K562 (cell line): Measurements from ENCODE around the gene TMCC2. TPM values are rescaled to one million over a fixed set of nuclear protein-coding genes. Genes with fewer than 3 reads are reported as not detected.

Experiments used
- ATAC-seq: fragments of 200-7000 bp; cut with Tn5 transposase; 3 replicates; pipeline ENCODE4 v1.9.1; 2020; ENCODE audit warnings: moderate library complexity
- BruUV-seq: library from RNA; stranded (reverse); fragments of 400-500 nt; replicated peaks from 2 replicates; lab custom pipeline; 2021; lab: Mats Ljungman, UMichigan
- CTCF ChIA-PET: fragments of 300-600 bp; formaldehyde crosslinking; extraction: SDS; loops from one replicate; lab custom pipeline; 2021; ENCODE audit warnings: low intra/inter-chr PET ratio; lab: Yijun Ruan, JAX
- POLR2A ChIA-PET: fragments of 300-600, 350-650 bp; sonication (Branson Sonifier 250); formaldehyde crosslinking; extraction: SDS; loops from one replicate; lab custom pipeline; 2021; ENCODE audit warnings: antibody characterized with exemption, inconsistent platforms; lab: Yijun Ruan, JAX
- DNase-seq, 4 experiments: peaks; one replicate each; pipeline versions ENCODE4 v3.0.0 to v3.0.0-alpha.2; 2011 to 2018; ENCODE audit warnings: low spot score in 3 of 4, mixed read lengths in 3 of 4; ENCODE audit errors: extremely low read depth in 1 of 4
- FAIRE-seq: peaks from 2 replicates; lab custom pipeline; 2011; peaks lifted over from hg19 to GRCh38; lab: Jason Lieb, UNC
- H2AFZ ChIP-seq: 2 replicates; pipeline ENCODE4 v1.6.0; 2011; ENCODE audit warnings: low read depth, low read length, control low read depth, inconsistent platforms
- H3K27ac ChIP-seq: fragments of 200-600 bp; 3 replicates; pipeline ENCODE4 v1.8.0; 2011; ENCODE audit warnings: low read depth, mild to moderate bottlenecking, control low read depth, inconsistent platforms, low read length, moderate library complexity, mixed read lengths; ENCODE audit errors: extremely low read depth
- H3K27me3 ChIP-seq, 2 experiments: fragments of 300-600 bp in 1 of 2; 2 replicates in 1 of 2; 3 replicates in 1 of 2; pipeline versions ENCODE4 v1.6.0 to v1.8.0; 2011; ENCODE audit warnings: inconsistent platforms in 2 of 2, low read length in 2 of 2, mild to moderate bottlenecking in 1 of 2, mixed read lengths in 1 of 2, moderate library complexity in 1 of 2; ENCODE audit not compliant: control insufficient read depth in 2 of 2, insufficient read depth in 2 of 2
- H3K36me3 ChIP-seq: fragments of 300-600 bp; 3 replicates; pipeline ENCODE4 v1.8.0; 2011; ENCODE audit warnings: mild to moderate bottlenecking, low read length, inconsistent platforms; ENCODE audit not compliant: control insufficient read depth, insufficient read depth
- H3K4me1 ChIP-seq, 2 experiments: fragments of 200-600 bp in 1 of 2; replicated peaks in 1 of 2; 2 replicates in 1 of 2; 3 replicates in 1 of 2; pipeline versions ENCODE4 v1.5.1 to v1.8.0; 2011; ENCODE audit warnings: inconsistent platforms in 2 of 2, low read length in 2 of 2, mild to moderate bottlenecking in 1 of 2, mixed read lengths in 1 of 2, moderate library complexity in 1 of 2; ENCODE audit not compliant: control insufficient read depth in 2 of 2, insufficient read depth in 2 of 2
- H3K4me2 ChIP-seq: 2 replicates; pipeline ENCODE4 v1.6.1; 2011; ENCODE audit warnings: low read length, control low read depth, inconsistent platforms, mixed read lengths; ENCODE audit not compliant: insufficient read depth
- H3K4me3 ChIP-seq: fragments of 200-600 bp; sonication (generic), shearing (Covaris generic); 2 replicates; pipeline ENCODE4 v1.5.1; 2016; ENCODE audit warnings: control low read depth, inconsistent platforms
- H3K79me2 ChIP-seq: fragments of 200-600 bp; 3 replicates; pipeline ENCODE4 v1.8.0; 2011; ENCODE audit warnings: low read length, inconsistent platforms; ENCODE audit not compliant: control insufficient read depth, insufficient read depth
- H3K9ac ChIP-seq, 2 experiments: 2 replicates each; pipeline versions ENCODE4 v1.6.0 to v1.6.1; 2011; ENCODE audit warnings: low read depth in 2 of 2, low read length in 2 of 2, control low read depth in 1 of 2, inconsistent platforms in 1 of 2, mild to moderate bottlenecking in 1 of 2, mixed read lengths in 1 of 2; ENCODE audit not compliant: insufficient read depth in 1 of 2
- H3K9me1 ChIP-seq: one replicate; pipeline ENCODE4 v1.6.0; 2011; ENCODE audit warnings: inconsistent platforms, mild to moderate bottlenecking, low read length, moderate library complexity; ENCODE audit not compliant: control insufficient read depth, insufficient read depth
- H3K9me3 ChIP-seq: replicated peaks from 2 replicates; pipeline ENCODE4 v1.5.1; 2011; ENCODE audit warnings: low read depth, low read length, inconsistent platforms; ENCODE audit not compliant: control insufficient read depth, insufficient read depth
- H4K20me1 ChIP-seq: replicated peaks from 2 replicates; pipeline ENCODE4 v1.6.1; 2011; ENCODE audit warnings: low read length, inconsistent platforms, mixed read lengths; ENCODE audit not compliant: control insufficient read depth, insufficient read depth
- BRD4 ChIP-seq: fragments of 200-600 bp; sonication (generic); IDR thresholded peaks from 2 replicates; pipeline ENCODE4 v1.6.1; 2017; ENCODE audit warnings: inconsistent platforms
- CREB5 ChIP-seq: fragments of 250-450 bp; sonication (Bioruptor Pico); IDR thresholded peaks from 2 replicates; pipeline ENCODE4 v1.5.0; 2020; ENCODE audit warnings: mild to moderate bottlenecking
- GABPB2 ChIP-seq: fragments of 250-450 bp; sonication (Bioruptor Pico); conservative IDR thresholded peaks from 2 replicates; pipeline ENCODE4 v1.5.1; 2021; ENCODE audit warnings: mild to moderate bottlenecking
- GMEB1 ChIP-seq: fragments of 250-450 bp; sonication (Bioruptor Pico); IDR thresholded peaks from 2 replicates; pipeline ENCODE4 v1.4.0; 2020; ENCODE audit warnings: mild to moderate bottlenecking
- MEIS2 ChIP-seq: fragments of 450-650 bp; IDR thresholded peaks from 2 replicates; pipeline ENCODE4 v1.6.1; 2014; ENCODE audit warnings: mild to moderate bottlenecking; ENCODE audit not compliant: partially characterized antibody
- RBM39 ChIP-seq: fragments of 200-400 bp; formaldehyde crosslinking; optimal IDR thresholded peaks from 2 replicates; pipeline ENCODE3; 2018; ENCODE audit warnings: low read depth, low read length
- RHOXF2B ChIP-seq: fragments of 250-450 bp; sonication (Bioruptor Pico); conservative IDR thresholded peaks from 2 replicates; pipeline ENCODE4 v1.5.1; 2021
- ZNF212 ChIP-seq: fragments of 450-650 bp; formaldehyde crosslinking; IDR thresholded peaks from 2 replicates; pipeline ENCODE4 v1.4.0; 2020; ENCODE audit warnings: mild to moderate bottlenecking
- WGBS: fragments of 100-300 bp; shearing (Covaris generic); methylation state at CpG from one replicate; pipeline ENCODE4 v1.1.6; 2016; ENCODE audit warnings: low coverage, mixed read lengths; ENCODE audit not compliant: insufficient coverage; ENCODE audit errors: missing lambda C conversion rate; 5-methylcytosine and 5-hydroxymethylcytosine counted together
- in situ Hi-C: fragments of 300-500 bp; cut with MboI; formaldehyde crosslinking; loops from 4 replicates; pipeline ENCODE4 v1.15.0; 2018; ENCODE audit warnings: inconsistent platforms, mixed read lengths
- intact Hi-C: fragments of 100-400 bp; cut with micrococcal nuclease; formaldehyde crosslinking; loops from 2 replicates; pipeline ENCODE4 v1.14.2; 2022
- polyA plus RNA-seq, 8 experiments: library from polyadenylated mRNA; depleted of rRNA in 4 of 8; stranded (reverse) in 5 of 8; unstranded in 3 of 8; fragments of >200 nt; fragmentation: Nextera tagmentation in 2 of 8; fragmentation: Illumina TruSeq in 1 of 8; extraction: Ambion mirVana in 2 of 8; extraction: Trizol in 1 of 8; gene quantifications; 2 replicates each; pipeline versions ENCODE4 v1.2.1 to v1.2.3, GENCODE V29; 2011 to 2014; ENCODE audit warnings: inconsistent platforms in 1 of 8, missing spikeins in 1 of 8
- total RNA-seq, 7 experiments: library from RNA; depleted of rRNA in 6 of 7; stranded (reverse); fragments of >200 nt in 6 of 7; fragmentation: Illumina TruSeq in 2 of 7; extraction: Trizol in 2 of 7; gene quantifications; 2 replicates each; pipeline versions ENCODE4 v1.2.1 to v1.2.3, GENCODE V29; 2011 to 2021; ENCODE audit warnings: low replicate concordance in 1 of 7

The TMCC2 gene
- total and polyA plus RNA-seq, 9 of the 15 experiments (the other 6 are each of a cell fraction or from before 2014, with no cell fraction given) = 0.06 to 1.8 (median 0.98) TPM

GRCh38 chr1:205217418-205217817, 10.3 kb upstream of the TMCC2 start:
- H4K20me1 ChIP-seq = no peaks in the 10 kb centered on the region
- no peak overlapping the region for H2AFZ ChIP-seq
- TF ChIP-seq CREB5 (CRISPR knock-in tag) (no peak), ZNF212 (CRISPR knock-in tag) (no peak), MEIS2 (no peak), GMEB1 (no peak), GABPB2 (CRISPR knock-in tag) (no peak), RBM39 (no peak), RHOXF2B (CRISPR knock-in tag) (no peak), BRD4 (no peak)
- no peak overlapping the region for H3K4me3 ChIP-seq
- no peaks in the 10 kb centered on the region for H3K36me3 ChIP-seq
- in situ Hi-C loops = no loop called here
- ChIA-PET POLR2A (interaction anchor here (0.6 to 0.7 kb wide), 2 partner anchors 9 to 211 kb away, joined by 3 read pairs; no protein-coding TSS in a partner anchor), CTCF (no interaction called here)
- intact Hi-C loops = no loop called here
- FAIRE-seq = no peak
- H3K4me1 ChIP-seq = peaks cover 0 to 14% of the 10 kb centered on the region in 2 experiments; a peak in 2 of 5 replicates
- no peak overlapping the region for H3K9ac ChIP-seq
- DNase-seq = no peak
- H3K9me3 ChIP-seq = no peaks in the 10 kb centered on the region
- H3K79me2 ChIP-seq = no peaks in the 10 kb centered on the region
- WGBS = 46% methylated on average over 3 of the region's 3 CpGs
- H3K4me2 ChIP-seq = no peak overlapping the region
- H3K27ac ChIP-seq = no peak overlapping the region
- ATAC-seq = no peak
- BruUV-seq = no TSS peak
- no peaks in the 10 kb centered on the region for H3K27me3 ChIP-seq
- H3K9me1 ChIP-seq = no peaks in the 10 kb centered on the region
